Astrocyte of the spinal cord (primary cell): Measurements from ENCODE around the gene CLNK.

ENCODE experiments used
- DNase-seq: peaks from one replicate; pipeline ENCODE4 v3.0.0; 2011; ENCODE audit warnings: low read depth, low spot score
- H3K4me3 ChIP-seq: 2 replicates; pipeline ENCODE4 v1.5.1; 2011; ENCODE audit warnings: low read depth, mild to moderate bottlenecking, low read length, moderate library complexity
- in situ Hi-C: cut with HindIII; loops from 2 replicates; pipeline ENCODE4 v1.10.0; 2017; ENCODE audit warnings: low sequenced_read_pairs
- TF ChIP-seq, protein P1 (sequence below): IDR thresholded peaks from 2 replicates; pipeline ENCODE4 v1.5.1; 2012; ENCODE audit warnings: low read depth, mild to moderate bottlenecking, low read length, inconsistent platforms

The CLNK gene

DNA sequence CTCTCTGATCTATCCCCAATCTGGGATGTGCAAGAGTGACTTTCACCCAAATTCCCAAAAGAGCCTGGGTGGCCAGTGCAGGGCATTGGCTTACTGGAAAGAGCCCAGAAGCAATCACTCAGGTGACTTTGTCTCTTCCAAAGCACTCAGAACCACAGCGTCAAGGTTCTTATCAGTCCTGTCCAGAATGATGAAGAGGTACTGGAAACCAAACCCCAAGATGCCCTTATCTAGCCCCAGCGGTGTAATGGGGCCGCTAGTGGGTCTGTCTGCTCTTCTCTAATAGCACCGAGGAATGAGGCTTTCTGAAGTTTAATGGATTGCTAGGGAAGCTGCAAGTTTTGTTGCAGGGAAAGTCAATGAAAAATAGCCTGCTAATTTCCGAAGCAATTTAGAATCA is 21.6 kb downstream of the CLNK start:
- H3K4me3 ChIP-seq, result no peak overlapping the region
- in situ Hi-C loops, result no loop called here
- TF ChIP-seq, protein P1, sequence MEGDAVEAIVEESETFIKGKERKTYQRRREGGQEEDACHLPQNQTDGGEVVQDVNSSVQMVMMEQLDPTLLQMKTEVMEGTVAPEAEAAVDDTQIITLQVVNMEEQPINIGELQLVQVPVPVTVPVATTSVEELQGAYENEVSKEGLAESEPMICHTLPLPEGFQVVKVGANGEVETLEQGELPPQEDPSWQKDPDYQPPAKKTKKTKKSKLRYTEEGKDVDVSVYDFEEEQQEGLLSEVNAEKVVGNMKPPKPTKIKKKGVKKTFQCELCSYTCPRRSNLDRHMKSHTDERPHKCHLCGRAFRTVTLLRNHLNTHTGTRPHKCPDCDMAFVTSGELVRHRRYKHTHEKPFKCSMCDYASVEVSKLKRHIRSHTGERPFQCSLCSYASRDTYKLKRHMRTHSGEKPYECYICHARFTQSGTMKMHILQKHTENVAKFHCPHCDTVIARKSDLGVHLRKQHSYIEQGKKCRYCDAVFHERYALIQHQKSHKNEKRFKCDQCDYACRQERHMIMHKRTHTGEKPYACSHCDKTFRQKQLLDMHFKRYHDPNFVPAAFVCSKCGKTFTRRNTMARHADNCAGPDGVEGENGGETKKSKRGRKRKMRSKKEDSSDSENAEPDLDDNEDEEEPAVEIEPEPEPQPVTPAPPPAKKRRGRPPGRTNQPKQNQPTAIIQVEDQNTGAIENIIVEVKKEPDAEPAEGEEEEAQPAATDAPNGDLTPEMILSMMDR, result no peak
- DNase-seq, result no peak

DNA sequence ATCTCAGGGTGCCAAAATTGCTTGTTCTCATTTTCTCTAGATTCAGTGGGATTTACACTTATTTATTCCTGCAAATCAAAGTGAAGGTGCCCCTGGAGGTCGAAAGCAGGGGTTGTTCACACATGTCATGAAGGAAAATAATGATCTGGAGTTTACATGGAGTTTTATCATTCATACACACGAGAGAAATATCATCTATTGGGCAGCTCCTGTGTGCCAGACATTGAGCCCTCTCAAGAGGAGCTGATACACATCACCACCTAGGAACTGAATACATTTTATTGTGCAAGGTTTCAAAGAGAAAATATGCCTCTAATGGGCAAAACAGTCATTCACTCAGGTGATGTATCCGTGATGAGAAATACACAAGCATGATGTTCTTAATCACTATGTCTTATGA is 23.5 kb downstream of the CLNK start:
- TF ChIP-seq, protein P1, result no peak
- in situ Hi-C loops, result no loop called here
- no peak overlapping the region for H3K4me3 ChIP-seq
- DNase-seq, result no peak

DNA sequence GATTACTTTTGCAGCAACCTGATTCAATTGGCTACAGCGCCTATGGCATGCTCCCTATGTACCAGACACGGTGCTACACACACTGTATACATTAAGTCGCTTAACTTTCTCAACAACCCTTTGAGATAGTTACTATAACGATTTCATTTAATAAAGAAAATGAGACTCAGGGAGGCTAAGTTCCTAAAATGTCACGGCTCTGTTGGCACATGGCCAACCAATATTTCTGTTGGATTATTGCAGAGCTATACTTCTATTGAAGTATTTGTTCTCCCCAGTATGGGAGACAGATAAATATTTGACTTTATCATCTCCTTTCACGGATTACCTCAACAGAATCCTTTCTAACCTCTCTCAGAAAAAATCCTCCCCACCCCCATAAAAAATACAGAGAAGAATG is 25.3 kb downstream of the CLNK start:
- TF ChIP-seq, protein P1, result no peak
- H3K4me3 ChIP-seq, result no peak overlapping the region
- DNase-seq, result no peak
- in situ Hi-C loops, result no loop called here

DNA sequence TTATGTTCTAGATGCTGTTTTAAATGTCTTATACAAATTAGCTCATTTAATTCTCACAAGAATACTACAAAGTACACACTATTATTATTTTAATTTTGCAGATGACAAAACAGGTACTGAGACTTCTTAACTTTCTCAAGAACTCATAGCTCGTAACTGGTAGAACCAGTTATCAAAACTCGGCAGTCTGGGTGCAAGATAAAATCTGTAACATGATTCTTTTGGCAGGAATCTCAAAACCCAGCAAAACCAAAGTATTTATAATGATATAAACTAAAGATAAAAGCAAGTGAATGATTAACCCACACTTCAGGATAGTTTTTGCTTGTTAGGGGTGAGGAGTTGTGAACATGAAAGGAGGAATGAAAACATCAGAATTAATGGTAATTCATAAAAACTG is 27.6 kb downstream of the CLNK start:
- peak; percentile 50 for DNase-seq
- no peak overlapping the region for H3K4me3 ChIP-seq
- in situ Hi-C loops, result no loop called here
- TF ChIP-seq, protein P1, result no peak

DNA sequence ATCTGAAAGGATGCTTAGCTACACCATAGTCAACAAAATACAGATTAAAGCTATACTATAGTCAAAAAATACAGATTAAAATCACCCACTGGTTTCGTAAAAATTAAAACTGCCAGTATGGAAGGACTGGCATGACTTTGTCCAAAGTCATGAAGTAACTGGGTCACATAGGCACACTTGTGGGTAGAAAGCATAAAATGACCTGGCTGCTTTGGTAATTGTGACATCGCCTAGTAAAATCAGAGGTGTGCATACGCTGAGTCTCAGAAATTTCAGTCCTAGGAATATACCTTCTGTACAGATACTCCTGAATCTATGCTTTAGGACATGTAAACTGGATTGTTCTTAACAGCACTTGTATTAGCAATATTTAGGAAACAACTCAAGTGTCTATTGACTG is 28.1 kb downstream of the CLNK start:
- in situ Hi-C loops, result no loop called here
- no peak overlapping the region for H3K4me3 ChIP-seq
- peak; percentile 15 for DNase-seq
- TF ChIP-seq, protein P1, result no peak

DNA sequence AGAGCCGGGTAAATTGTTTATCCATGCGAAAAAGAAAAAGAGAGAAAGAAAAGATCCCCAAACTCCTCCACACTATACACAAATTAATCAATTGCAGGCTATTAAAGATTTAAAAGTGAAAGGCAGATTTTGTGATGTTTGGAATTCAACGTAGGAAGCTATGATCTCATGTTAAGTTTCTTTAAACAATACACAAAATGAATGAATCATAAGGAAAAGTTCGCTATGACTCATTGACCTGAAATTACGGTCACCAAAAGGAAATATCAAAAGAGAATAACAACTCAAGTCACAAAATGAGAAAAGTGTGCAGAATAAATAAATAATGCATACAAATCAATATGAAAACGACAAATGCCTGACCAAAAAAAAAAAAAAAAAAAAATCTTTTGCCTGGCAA is 28.6 kb downstream of the CLNK start:
- in situ Hi-C loops, result no loop called here
- H3K4me3 ChIP-seq, result no peak overlapping the region
- DNase-seq, result peak; percentile 83
- TF ChIP-seq, protein P1, result no peak

DNA sequence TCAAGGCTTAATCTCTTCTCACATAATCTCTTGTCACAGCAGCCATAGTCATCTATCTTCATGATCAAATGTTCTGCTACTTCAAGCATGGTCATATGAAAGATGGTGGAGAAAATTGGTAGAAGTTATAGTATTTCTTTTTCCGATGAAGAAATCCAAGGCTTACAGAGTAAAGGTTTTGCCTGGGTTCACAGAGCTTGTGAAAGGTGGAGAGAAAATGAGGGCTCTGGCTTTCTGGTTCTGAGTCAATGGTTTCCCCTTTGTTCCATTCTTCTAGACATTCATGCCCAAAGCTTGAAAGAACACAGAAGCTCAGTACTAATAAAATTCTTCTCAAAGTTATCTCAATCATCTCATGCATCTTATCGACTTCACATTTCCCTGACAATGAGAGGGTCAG is 36.1 kb downstream of the CLNK start:
- no peak for DNase-seq
- TF ChIP-seq, protein P1, result no peak
- H3K4me3 ChIP-seq, result no peak overlapping the region
- in situ Hi-C loops, result no loop called here
